ENCODE results near the gene VWA3B.
A peak's percentile ranks its signal among the peaks of the same experiment; 100 is the strongest.
"Not testable (repeated sequence)": the region's sequence is repeated elsewhere in the genome, so short reads cannot be mapped to it uniquely, and the experiment has no call there.

The VWA3B gene

DNA sequence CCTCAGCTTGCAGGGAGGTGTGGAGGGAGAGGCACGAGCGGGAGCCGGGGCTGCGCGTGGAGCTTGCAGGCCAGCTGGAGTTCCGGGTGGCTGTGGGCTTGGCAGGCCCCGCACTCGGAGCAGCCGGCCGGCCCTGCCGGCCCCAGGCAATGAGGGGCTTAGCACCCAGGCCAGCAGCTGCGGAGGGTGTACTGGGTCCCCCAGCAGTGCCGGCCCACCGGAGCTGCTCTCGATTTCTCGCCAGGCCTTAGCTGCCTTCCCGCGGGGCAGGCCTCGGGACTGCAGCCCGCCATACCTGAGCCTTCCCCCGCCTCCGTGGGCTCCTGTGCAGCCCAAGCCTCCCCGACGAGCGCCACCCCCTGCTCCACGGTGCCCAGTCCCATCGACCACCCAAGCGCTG, 52.0 kb downstream of the VWA3B start:
- not testable (repeated sequence) for DNase-seq

DNA sequence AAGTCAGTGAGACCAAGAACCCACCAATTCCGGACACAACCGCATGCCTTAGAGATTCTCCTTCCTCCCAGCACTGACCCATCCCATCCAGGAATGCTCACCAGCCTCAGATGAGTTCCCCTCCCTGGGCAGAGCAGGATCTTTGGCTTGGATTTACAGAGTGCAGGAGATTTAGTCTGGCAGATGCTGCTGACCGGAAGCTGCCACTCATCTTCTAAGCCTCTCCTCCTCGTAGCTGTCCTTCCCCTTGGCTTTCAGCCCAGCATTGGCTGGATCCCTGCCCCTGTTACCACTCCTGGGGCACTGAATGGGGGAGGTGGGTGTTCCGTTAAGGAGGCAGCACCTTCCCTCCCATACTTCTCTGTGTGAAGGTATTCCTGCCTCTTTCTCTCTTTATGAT, 53.2 kb downstream of the VWA3B start:
- no peak for DNase-seq

DNA sequence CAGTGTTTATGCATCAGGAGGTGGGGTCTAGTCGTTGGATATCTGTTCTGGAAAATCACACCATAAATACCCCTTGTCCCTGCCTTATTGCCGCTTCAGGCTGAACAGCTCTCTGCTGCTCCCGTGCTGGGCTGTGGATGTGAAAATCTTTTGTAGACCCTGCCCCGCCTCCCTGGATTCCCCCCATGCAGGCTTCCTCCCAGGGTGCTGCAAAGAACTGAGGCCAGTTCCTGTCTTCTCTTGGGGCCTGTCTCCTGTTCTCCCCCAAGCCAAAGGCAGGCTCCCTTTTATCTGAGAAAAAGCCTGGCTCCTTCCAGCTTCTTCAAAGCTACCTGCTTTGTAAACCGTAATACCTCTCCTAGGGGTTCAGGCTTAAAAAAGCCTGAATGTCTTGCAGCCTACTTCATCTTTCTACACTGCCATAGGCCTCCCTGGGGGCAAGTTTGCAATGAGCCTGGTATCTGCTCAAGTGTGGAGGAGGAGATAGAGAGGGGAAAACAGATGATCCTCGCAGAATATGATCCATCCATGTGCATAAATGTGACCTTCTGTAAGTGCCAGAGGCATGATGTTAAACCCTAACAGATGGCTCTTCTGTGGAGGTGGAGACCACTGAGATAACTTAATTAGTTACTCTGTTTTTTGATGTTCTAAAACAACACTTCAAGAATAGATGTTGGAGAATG, 55.3 kb downstream of the VWA3B start:
- DNase-seq: no peak

DNA sequence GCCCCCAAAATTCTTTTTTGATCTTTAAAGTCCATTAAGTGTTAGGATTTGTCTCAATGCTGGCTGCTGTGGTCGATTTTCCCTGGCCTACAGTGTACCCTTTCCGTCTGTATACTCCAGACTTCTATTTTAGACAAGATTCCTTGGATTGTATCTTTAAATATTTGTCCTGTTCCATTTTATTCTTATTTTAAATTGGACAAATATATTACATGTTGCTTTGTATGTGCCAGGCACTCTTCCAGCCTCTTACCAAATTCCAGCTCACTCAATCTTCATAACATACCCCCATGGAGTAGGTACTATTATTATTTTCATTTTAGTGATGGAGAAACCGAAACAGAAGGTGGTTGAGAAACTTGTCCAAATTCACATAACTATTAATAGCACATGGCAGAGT, 58.1 kb downstream of the VWA3B start:
- no peak for DNase-seq

DNA sequence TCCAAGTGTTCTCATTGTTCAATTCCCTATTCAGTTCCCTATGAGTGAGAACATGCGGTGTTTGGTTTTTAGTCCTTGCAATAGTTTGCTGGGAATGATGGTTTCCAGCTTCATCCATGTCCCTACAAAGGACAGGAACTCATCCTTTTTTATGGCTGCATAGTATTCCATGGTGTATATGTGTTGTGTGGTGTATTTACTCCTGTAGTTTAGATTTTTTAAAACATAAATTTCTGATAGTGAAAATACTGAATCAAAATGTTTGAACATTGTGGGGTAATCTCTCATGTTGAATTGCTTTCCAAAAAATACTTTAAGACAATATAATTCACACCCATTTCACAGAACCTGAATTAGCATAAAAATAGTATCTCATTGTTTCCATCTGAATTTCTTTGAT, 60.9 kb downstream of the VWA3B start:
- DNase-seq: not testable (repeated sequence)

DNA sequence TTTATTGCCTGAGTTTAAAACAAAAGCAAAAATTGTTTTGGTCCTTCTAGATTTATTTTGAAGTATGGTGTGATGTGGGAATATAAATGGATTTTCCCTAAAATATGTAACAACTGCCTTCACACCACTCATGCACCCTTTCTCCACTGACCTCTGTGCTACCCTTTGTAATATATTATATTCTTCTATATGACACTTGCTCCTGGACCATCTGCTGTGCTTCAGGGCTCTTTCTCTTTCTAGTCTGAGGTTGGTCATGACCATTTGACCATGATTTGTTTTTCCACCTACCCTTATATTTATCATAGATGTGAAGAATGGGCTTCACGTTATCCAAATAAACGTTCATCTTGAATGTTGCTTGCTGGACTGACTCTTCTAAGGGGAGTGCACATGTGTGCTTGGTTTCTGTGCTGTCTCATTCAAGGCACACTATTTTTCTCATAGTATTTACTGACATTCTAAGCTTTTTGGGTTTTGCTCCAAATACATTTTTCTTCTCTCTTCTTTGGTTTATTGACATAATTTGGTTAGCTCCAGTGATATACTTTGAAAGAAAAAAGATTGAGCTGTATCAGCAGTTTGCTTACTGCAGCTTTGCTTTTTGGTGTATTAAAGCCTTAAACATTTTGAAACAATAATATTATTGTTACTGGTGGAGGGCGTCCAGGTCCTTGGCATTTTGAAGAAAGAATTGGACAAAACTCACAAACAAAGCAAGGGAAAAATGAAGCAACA, 61.8 kb downstream of the VWA3B start:
- no peak for DNase-seq

DNA sequence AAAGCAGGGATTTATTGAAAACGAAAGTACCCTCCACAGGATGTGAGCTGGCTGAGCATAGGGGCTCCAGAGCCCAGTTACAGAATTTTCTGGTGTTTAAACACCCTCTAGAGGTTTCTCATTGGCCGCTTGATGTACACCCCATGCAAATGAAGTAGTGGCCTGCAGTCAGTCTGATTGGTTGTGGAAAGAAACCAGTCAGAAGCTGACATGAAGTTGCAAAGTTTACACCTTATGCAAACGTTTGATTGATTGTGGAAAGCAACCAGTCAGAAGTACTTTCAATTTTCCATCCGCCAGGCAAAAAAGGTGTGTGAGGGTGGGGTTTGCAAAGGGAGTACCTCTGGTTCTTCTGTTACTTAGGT, 62.3 kb downstream of the VWA3B start:
- no peak for DNase-seq

DNA sequence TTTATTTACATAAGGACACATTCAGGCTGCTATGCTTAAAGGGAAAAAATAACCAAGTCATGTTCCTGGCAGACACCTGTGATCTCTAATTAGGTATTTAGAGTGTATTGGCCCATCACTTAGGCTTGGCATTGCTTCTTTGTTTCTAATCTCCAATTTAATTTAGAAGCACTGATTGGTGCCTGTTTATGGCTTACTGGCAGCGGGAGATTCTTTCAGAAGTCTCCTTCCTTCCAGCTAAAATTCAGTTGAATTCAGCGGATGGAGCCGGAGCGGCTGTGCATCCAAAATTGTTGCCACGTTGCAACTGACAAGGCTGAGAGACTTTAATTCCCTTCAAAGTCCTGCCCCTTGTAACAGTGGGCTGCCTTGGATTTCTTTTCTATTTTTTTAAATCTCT, 66.5 kb downstream of the VWA3B start:
- DNase-seq: no peak

DNA sequence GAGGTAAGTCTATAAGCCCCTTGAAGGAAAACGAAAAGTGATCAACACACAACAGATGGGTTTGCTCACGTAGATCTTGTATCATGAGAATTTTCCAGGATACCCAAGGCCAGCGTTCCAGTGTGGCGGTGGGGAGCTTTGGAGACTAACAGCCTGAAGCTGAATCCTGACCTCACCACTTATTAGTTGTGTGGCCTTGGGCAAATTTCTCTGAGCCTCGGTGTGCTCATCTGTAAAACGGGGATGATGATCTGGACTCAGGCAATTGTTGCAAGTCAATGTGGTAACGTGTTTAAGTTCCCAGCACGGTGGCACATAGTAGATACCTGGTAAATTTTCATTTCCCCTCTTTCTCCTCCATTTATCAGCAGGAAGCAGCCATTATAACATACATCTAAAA, 68.3 kb downstream of the VWA3B start:
- DNase-seq: no peak

DNA sequence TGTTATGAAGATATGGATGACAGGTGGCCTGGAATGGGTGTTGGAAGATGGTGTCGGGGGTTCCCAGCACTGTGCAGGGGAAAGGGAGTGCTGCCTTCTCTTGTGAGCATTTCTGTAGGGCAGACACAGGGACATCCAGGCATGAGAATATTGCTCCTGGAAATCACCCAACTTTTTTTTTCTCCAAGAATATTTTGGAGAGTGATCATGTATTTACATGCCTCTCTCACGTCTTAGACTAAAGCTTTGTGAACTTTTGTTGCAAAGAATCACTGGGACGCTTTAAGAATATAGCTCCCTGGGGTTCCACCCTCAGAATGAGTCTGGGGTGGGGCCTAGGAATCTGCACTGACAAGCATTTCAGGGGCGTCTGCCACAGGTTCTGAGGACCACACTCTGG, 68.7 kb downstream of the VWA3B start:
- no peak for DNase-seq

DNA sequence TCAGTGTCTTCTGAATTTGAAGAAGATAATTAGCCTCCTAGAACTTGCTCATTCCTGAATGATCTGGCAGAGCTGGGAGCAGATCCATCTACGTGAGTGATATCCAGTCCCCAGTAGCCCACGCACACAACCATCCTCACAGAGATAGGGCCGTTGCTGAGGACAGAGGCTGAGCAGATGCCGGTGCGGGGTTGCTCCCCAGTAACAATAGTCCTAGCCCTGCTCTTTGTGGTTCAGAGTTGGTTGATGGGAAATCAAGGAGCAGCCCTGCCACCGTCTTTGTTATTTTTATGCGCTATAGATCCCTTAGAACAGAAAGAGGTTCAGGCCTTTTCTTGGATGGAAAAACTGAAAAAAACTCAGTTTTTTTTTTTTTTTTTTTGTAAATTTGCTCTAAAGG, 69.3 kb downstream of the VWA3B start:
- DNase-seq: no peak

DNA sequence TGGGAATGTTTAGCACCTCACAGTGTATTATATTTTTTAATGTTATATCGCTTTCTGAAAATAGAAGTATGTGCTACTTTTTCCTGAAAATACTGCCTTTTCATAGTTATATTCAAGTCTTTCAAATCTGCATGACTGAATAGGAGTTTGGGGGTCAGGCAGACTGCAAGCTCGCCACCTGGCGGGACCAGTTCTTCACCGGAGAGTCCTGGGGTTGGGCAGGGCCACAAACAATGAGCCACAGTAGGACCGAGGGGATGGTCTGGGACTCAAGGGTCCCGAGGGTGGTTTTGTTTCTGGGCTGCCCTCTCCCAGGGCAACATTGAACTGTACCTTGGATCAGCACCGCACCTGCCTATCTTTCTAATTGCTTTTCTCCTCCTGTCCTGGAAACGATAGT, 70.6 kb downstream of the VWA3B start:
- DNase-seq: no peak

DNA sequence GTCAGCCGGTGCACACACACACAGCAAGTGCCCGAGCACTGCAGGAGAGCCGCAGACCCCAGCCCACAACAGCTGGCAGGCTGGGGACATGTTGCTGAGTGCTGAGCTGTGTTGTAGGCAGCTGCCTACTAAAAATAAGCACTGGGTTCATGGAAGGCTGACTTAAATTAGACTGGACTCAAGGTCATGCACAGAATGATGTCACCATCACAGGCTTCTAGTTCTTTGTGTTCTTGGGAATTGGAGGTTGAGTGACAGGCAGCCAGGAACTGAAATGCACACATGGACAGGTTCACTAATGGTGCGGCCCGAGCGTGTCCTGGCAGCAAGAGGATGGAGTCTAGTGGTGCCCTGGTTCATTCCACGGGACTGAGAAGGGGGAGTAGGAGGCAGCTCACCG, 71.3 kb downstream of the VWA3B start:
- DNase-seq: no peak

DNA sequence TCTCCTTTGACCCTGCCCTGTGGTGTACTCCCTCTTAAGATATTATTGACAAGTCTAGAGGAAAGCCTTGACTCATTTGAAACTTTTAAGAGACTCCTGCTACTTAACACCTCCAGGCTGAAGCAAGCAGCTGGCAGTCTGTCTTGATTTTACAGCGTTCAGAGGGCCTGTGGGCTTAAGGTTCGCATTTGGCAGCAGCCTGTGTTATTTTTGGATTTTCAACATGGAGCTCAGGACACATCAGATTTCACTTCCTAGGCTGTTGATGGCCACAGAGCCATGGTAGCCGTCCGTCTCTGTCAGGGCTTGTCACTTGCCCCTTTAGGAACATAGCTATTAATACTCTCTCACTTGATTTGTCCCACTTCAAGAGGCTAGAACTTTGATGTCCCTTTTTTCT, 73.6 kb downstream of the VWA3B start:
- DNase-seq: no peak

DNA sequence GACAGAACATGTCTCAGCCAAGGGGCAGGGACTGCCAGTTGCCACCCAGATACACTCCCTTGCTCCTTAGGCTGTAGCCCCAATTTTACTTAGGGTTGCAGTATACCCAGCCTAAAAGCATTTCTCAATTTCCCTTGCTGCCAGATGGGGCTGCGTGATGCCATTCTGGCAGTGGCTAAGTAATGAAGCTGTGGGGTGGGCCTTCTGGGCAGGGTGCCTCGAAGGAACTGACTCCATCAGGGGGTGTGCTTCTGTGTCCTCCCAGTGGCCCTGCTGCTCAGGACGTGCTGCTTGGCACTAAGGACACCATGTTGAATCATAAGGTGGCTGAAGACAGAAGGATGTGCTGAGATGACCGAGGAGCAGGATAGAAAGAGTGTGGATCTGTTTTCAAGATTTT, 74.2 kb downstream of the VWA3B start:
- no peak for DNase-seq

DNA sequence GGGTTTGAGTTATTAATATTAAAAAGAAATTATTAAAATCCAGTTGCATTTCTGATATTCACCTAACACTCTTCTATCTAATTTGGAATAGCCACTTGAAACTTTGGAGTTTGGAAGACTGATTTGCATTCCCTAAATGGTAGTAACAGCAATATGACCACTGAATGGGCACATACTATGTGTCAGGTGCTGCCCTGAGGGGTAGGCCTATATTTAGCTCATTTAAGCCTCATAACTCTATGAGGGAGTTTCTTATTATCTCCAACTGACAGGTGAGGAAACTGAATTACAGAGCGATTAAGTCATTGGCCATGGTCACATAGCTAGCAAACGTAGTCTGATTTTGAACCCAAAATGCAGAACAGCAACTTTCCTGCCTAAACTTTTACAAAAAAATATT, 77.3 kb downstream of the VWA3B start:
- DNase-seq: no peak

DNA sequence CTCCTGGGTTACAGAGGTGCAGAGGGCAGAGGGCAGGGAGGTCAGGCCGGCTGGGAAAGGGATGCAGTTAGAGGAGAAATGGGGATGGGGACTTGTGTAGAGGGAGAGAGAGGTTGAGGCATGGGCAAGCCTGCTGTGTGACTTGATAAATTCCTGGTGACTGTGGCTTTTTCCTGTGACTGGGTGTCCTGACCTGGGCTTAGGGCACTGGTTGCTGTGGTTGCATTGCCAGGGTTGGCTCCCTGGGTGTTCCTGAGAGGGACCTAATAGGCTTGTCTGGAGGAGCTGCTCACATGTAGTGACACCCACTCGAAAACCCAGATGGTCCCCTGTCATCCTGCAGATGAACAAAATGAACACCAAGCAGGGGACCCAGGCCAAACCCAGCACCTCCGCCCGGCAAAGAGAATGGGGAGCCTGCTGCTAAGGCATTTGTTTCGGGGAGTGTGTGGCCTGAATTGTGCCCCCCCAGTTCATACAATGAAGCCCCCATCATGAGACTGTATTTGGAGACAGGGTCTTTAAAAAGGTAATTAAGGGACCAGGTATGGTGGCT, 78.6 kb downstream of the VWA3B start:
- DNase-seq: no peak

DNA sequence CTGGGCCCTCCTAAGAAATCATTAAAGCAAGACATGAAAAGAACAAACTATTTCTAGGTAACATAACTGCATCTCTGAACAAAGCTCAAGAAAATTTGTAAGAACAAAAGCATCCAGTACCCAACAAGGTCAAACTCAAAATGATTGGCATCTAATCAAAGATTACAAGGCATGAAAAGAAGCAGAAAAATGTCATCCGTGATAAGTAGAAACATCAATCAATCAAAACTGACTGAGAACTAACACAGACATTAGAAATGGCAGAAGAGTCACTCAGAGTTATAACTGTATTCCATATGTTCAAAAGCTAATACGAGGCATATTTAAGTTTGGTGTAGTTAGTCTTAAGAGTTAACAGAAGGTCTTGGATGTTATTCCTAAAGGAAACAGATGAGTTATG, 80.9 kb downstream of the VWA3B start:
- DNase-seq: no peak

DNA sequence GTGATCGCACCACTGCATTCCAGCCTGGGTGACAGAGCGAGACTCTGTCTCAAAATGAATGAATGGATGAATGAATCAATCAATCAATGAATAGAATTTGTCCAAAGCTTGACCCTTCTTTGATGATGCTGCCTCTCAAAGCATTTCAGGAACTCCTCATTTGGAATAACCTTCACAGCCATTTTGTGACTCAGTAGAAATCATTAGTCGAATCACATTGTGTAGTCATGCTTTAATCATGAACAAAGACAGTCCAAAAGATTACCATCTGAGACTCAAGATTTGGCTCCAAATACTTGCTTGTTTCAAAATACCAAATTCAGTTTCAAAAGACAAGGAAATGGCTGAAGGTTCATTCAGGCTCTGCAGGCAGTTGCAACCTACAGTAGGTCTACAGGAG, 83.1 kb downstream of the VWA3B start:
- DNase-seq: no peak

DNA sequence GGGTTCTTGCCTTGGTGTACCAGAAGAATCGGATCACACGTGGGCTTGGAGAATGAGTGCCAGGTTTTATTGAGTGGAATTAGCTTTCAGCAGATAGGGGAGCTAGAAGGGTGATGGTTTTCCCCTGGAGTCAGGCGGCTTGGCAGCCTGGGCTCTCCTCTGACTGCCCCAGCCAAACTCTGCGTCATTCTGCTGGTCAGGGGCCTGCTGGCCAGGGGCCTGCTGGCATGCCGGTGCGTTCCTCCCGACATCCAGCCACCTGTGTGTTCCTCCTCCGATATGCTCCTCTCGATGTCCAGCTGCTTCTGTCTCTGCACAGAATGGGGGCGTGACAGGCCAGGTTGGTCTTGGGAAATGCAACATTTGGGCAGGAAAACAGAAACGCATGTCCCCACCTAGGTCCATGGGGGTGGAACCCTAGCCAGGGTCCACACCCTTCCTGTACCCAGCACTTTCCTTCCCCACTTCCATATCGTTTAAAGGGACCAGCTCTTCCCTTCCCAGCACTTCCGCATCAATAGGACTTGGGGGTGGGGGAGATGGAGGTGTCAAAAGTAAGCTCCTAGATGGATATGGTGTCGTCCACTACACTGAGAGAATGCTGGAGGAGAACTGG, 85.3 kb downstream of the VWA3B start:
- DNase-seq: no peak

DNA sequence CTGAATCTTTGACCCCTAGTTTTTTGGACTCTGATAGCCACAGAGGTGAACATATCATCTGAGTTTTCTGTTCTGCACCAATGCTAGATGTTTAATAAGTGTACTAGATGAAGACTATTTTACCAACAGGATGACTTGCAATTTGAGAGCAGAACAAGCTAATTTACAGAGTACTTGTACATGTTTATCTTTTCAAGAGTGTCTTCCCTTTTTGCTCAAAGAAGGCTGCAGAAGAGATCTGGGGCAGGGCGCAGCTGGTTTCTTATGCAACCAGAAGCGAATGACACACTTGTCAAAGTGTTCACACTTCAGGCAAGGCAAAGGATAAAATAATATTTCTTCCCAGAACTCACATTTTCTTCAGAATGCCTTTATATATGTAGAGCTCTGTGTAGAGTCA, 86.0 kb downstream of the VWA3B start:
- DNase-seq: peak in 1 of 2 experiments; percentile 1

DNA sequence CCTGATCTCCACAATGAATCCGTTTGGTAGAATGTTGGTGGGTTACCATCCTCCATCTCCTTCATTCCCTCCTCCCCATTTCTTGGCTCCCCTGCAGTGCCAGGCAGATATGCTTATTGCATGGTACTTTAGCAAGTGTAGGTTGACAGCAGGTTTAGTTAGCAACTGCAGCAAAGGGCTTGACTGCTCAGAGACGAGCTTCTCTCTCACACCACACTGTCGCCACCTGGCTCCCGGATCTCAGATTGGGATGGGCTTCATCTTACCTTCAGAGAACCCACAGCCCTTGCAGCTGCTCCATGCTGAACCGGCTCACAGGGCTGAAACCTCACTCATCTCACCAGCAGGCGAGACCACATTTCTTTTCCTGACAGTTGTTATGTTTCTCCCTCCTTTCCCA, 88.8 kb downstream of the VWA3B start:
- DNase-seq: no peak

DNA sequence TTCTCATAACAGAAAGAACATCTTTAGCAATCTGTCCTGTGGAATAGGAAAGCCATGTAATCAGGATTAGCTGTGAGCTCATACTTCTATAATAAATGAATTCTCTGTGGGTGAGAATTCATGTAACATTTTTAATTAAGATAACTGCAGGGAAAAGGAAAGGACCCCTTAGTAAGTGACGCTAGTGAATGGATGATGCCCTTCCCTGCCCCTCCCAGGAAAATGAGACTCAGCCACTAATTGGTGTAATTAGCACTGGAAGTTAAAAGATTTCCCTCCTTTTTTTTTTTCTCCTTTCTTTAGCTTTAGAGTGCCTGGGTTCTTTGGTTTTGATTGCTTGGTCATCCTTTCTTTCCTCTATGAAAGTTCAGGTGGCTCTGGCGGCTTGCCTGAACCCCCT, 90.3 kb downstream of the VWA3B start:
- DNase-seq: no peak

DNA sequence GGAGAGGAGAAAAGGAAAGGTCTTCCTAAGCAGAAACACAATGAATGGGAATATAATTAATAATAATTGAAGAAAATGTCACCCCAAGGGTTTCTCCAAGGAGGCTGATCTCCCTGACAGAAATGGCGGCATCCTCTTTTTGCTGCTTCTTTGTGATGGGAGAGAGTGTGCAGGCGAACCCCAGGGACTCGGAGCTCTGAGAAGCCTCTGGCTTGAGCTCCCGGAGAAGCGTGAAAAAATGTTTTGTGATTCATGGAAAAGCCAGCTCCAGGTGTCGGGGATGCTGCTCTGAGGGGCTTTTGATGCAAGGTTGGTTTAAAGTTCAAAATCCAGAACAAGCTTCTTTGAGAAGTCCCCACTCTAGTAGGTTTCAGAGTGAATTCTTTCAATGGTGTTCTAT, 91.0 kb downstream of the VWA3B start:
- no peak for DNase-seq

Data from Kasumi-1 (cell line).